Tibial nerve (tissue), 4 donors: Measurements from ENCODE around the gene SH2D1A. TPM values are rescaled to one million over a fixed set of nuclear protein-coding genes. Genes with fewer than 3 reads are reported as not detected.

Experiments used
- DNase-seq, 2 donors: peaks; one replicate each; pipeline ENCODE4 v3.0.0-alpha.2; 2019; ENCODE audit warnings: low spot score in 2 of 2
- H3K27ac ChIP-seq, 4 donors: fragments of 200-600 bp; sonication (generic) in 3 of 4; one replicate each; pipeline ENCODE4 v1.5.1; 2017 to 2019; ENCODE audit warnings: mild to moderate bottlenecking in 1 of 4
- H3K27me3 ChIP-seq, 2 donors: fragments of 200-600 bp; sonication (generic) in 1 of 2; one replicate each; pipeline versions ENCODE4 v1.5.1 to v1.6.0; 2017 to 2019
- H3K36me3 ChIP-seq, 3 donors: fragments of 200-600 bp; sonication (generic); one replicate each; pipeline ENCODE4 v1.5.1; 2018 to 2019
- H3K4me1 ChIP-seq, 4 donors: fragments of 200-600 bp; sonication (generic) in 3 of 4; one replicate each; pipeline ENCODE4 v1.5.1; 2017 to 2019
- H3K4me3 ChIP-seq, 4 donors: fragments of 200-600 bp; sonication (generic) in 3 of 4; one replicate each; pipeline ENCODE4 v1.5.1; 2017 to 2019; ENCODE audit warnings: mild to moderate bottlenecking in 1 of 4, moderate library complexity in 1 of 4
- H3K9me3 ChIP-seq, 4 donors: fragments of 200-600 bp; sonication (generic) in 3 of 4; one replicate each; pipeline ENCODE4 v1.5.1; 2017 to 2019
- EP300 ChIP-seq, 2 donors: sonication (generic); formaldehyde crosslinking; IDR thresholded peaks; one replicate each; pipeline ENCODE4 v1.6.1; 2017; ENCODE audit warnings: antibody characterized with exemption in 2 of 2, mild to moderate bottlenecking in 1 of 2
- POLR2A ChIP-seq, 2 donors: fragments of 450-650 bp; IDR thresholded peaks; one replicate each; pipeline ENCODE4 v1.6.1; 2017; ENCODE audit warnings: antibody characterized with exemption in 2 of 2, mild to moderate bottlenecking in 2 of 2, moderate library complexity in 2 of 2
- WGBS, 2 donors: methylation state at CpG; one replicate each; pipeline ENCODE4 v1.1.5; 2018; 5-methylcytosine and 5-hydroxymethylcytosine counted together
- total RNA-seq, 4 donors: library from RNA; depleted of rRNA; stranded (reverse); fragments of >200 nt; gene quantifications; one replicate each; pipeline ENCODE4 v1.1.0, GENCODE V29; 2016
- TF ChIP-seq, protein P1 (sequence below), 5 experiments: fragments of 200-600 bp in 3 of 5; fragments of 450-650 bp in 2 of 5; sonication (generic) in 3 of 5; IDR thresholded peaks; one replicate each; pipeline ENCODE4 v1.5.1; 2016 to 2019; ENCODE audit warnings: antibody characterized with exemption in 5 of 5, mild to moderate bottlenecking in 3 of 5, moderate library complexity in 2 of 5

The SH2D1A gene
- total RNA-seq, 4 donors from 2014 or later, result 0.60 to 4.2 TPM; not detected in 2

DNA sequence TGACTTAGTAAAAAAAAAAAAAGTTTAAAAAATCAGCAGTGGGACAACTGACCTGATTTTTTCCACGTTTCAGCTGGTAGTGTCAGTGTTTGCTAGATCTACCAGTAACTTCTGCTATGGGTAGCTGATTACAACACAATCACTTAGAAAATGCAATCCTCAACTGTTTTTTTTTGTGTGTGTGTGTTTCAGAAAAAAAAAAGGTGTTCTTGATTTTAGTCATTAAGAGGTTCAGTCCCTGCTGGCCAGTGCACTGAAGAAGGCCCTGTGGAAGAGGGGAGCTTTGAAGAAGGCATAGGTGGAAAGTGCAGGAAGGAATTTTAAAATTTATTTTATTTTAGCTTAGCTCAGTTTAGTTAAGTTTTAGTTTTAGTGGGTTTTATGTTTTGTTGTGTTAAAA, 46.9 kb downstream of the SH2D1A start:
- H3K27me3 ChIP-seq, result peaks cover 0 to 4% of the 10 kb centered on the region in 2 donors
- 57 to 85% methylated on average over 1 of the region's 1 CpG for WGBS, 2 donors
- H3K4me1 ChIP-seq, result no peaks in the 10 kb centered on the region
- no peak for DNase-seq
- no peak overlapping the region for H3K27ac ChIP-seq
- no peaks in the 10 kb centered on the region for H3K9me3 ChIP-seq
- no peaks in the 10 kb centered on the region for H3K36me3 ChIP-seq
- no peak overlapping the region for H3K4me3 ChIP-seq
- TF ChIP-seq POLR2A (IDR thresholded peaks at IDR 0.05) (no peak), EP300 (IDR thresholded peaks at IDR 0.05) (no peak)
- TF ChIP-seq, protein P1, sequence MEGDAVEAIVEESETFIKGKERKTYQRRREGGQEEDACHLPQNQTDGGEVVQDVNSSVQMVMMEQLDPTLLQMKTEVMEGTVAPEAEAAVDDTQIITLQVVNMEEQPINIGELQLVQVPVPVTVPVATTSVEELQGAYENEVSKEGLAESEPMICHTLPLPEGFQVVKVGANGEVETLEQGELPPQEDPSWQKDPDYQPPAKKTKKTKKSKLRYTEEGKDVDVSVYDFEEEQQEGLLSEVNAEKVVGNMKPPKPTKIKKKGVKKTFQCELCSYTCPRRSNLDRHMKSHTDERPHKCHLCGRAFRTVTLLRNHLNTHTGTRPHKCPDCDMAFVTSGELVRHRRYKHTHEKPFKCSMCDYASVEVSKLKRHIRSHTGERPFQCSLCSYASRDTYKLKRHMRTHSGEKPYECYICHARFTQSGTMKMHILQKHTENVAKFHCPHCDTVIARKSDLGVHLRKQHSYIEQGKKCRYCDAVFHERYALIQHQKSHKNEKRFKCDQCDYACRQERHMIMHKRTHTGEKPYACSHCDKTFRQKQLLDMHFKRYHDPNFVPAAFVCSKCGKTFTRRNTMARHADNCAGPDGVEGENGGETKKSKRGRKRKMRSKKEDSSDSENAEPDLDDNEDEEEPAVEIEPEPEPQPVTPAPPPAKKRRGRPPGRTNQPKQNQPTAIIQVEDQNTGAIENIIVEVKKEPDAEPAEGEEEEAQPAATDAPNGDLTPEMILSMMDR (IDR thresholded peaks at IDR 0.05), result no peak

DNA sequence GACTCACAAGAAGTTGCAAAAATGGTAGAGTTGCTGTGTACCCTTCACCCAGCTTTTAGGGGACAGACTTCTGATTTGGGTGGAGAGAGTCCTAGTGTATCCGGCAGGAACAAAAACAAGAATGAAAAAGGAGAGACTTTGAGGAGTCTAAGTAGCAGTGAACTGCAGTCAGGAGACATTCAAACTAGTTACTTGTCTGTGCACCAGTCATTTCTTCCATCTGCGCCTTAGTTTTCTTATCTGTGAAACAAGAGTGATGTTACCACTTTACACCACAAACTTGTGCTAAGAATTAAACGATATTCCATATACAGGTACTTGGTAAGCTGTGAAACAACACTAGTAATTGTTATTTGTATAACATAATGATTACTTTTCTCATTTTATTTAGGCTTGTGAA, 47.3 kb downstream of the SH2D1A start:
- H3K4me1 ChIP-seq, result no peaks in the 10 kb centered on the region
- 78 to 94% methylated on average over 3 of the region's 3 CpGs for WGBS, 2 donors
- H3K36me3 ChIP-seq, result no peaks in the 10 kb centered on the region
- H3K4me3 ChIP-seq, result no peak overlapping the region
- no peak for TF ChIP-seq EP300 (IDR thresholded peaks at IDR 0.05)
- no peak for TF ChIP-seq POLR2A (IDR thresholded peaks at IDR 0.05)
- TF ChIP-seq, protein P1 (IDR thresholded peaks at IDR 0.05), result no peak
- H3K27me3 ChIP-seq, result peaks cover 0 to 4% of the 10 kb centered on the region in 2 donors
- no peak for DNase-seq
- no peak overlapping the region for H3K27ac ChIP-seq
- no peaks in the 10 kb centered on the region for H3K9me3 ChIP-seq

DNA sequence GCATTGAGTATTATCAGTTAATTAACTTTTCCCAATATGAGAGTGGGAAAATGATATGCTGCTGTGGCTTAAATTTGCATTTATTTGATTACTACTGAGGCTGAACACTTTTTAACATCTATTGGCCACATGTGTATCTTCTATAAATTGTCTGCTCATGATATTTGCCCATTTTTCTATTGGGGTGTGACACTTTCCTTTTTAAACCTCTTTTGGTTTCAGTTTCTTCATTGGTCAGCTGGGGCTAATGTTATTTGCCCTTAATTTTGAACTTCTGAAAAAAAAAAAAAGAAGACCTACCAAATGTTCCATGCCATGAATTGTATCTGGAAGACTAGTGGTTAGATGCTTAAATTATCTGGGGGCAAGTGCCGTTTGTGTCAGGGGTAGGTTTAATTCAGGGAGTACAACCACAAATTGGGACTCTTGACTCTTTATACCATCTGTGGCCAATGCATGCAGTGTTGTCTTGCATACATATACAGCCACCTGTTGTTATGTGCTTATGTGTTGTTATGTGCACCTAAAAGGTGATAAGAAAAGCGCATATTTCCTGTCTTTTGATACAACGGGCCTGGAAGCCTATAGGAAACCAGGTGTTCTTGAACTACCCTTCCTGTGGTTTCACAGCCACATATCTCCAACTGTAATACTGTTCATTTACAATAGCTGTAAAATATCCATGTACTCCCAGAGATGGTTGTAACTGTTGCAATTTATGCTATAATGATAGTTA, 49.0 kb downstream of the SH2D1A start:
- Histone ChIP-seq H3K27ac (no peak overlapping the region), H3K9me3 (no peaks in the 10 kb centered on the region), H3K4me3 (no peak overlapping the region), H3K36me3 (no peaks in the 10 kb centered on the region), H3K4me1 (no peaks in the 10 kb centered on the region), H3K27me3 (peaks cover 0 to 4% of the 10 kb centered on the region in 2 donors)
- 73 to 76% methylated on average over 3 of the region's 3 CpGs for whole genome bisulfite sequencing, 2 donors
- TF ChIP-seq EP300 (IDR thresholded peaks at IDR 0.05), result no peak
- no peak for TF ChIP-seq POLR2A (IDR thresholded peaks at IDR 0.05)
- TF ChIP-seq, protein P1 (IDR thresholded peaks at IDR 0.05), result no peak
- no peak for DNase-seq

GRCh38 chrX:124401696-124402095, 55.3 kb downstream of the SH2D1A start:
- 24 to 63% methylated on average over 2 of the region's 2 CpGs for WGBS, 2 donors

GRCh38 chrX:124405868-124406267, 59.5 kb downstream of the SH2D1A start:
- Histone ChIP-seq H3K27ac (no peak overlapping the region), H3K9me3 (no peaks in the 10 kb centered on the region), H3K4me3 (no peak overlapping the region), H3K27me3 (no peaks in the 10 kb centered on the region), H3K36me3 (no peaks in the 10 kb centered on the region), H3K4me1 (no peaks in the 10 kb centered on the region)
- 79 to 91% methylated on average over 1 of the region's 1 CpG for WGBS, 2 donors
- TF ChIP-seq POLR2A (IDR thresholded peaks at IDR 0.05) (no peak), EP300 (IDR thresholded peaks at IDR 0.05) (no peak)
- TF ChIP-seq, protein P1 (IDR thresholded peaks at IDR 0.05), result no peak
- no peak for DNase-seq

More at GRCh38 chrX:124401696-124402095, 55.3 kb downstream of the SH2D1A start:
- no peaks in the 10 kb centered on the region for H3K27me3 ChIP-seq
- no peaks in the 10 kb centered on the region for H3K36me3 ChIP-seq
- no peaks in the 10 kb centered on the region for H3K4me1 ChIP-seq
- no peak for DNase-seq
- TF ChIP-seq EP300 (IDR thresholded peaks at IDR 0.05) (no peak), POLR2A (IDR thresholded peaks at IDR 0.05) (no peak)
- TF ChIP-seq, protein P1 (IDR thresholded peaks at IDR 0.05), result no peak
- H3K4me3 ChIP-seq, result no peak overlapping the region
- H3K27ac ChIP-seq, result no peak overlapping the region
- no peaks in the 10 kb centered on the region for H3K9me3 ChIP-seq
